Measurements from ENCODE around the gene PTCD2.

The PTCD2 gene

DNA sequence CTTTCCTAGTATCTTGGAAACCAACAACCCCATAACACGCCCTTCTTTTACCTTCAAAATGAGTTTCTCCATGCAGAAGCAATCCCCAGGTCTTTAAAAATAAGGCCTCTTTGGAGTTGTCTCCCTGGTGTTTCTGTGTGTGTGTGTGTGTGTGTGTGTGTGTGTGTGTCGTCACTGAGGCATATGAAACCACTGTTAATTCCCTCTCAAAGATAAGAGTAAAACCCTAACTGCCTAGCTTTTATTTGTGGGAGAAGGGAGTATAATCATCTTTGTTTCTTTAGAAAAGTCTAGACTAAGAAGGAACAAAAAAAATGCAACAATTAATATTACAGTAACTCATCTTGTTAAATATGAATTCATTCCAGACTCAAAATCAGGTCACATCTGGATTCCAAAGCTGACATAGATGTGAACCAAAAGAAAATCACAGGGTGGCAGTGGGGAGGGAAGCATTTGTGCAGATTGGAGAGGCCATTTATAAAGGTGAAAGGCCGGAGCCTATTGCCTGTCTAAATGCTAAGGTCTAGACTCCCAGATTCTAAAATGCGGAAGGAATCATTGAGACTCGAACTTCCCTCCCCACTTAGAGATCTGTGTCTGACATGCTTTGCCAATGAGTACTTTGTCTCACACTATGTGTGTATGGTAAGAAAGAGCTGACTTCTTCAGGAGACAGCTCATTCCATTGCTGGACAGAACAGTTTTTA is 95.6 kb downstream of the PTCD2 start:
- DNase-seq (ENCODE audit: low read depth), result no peak

DNA sequence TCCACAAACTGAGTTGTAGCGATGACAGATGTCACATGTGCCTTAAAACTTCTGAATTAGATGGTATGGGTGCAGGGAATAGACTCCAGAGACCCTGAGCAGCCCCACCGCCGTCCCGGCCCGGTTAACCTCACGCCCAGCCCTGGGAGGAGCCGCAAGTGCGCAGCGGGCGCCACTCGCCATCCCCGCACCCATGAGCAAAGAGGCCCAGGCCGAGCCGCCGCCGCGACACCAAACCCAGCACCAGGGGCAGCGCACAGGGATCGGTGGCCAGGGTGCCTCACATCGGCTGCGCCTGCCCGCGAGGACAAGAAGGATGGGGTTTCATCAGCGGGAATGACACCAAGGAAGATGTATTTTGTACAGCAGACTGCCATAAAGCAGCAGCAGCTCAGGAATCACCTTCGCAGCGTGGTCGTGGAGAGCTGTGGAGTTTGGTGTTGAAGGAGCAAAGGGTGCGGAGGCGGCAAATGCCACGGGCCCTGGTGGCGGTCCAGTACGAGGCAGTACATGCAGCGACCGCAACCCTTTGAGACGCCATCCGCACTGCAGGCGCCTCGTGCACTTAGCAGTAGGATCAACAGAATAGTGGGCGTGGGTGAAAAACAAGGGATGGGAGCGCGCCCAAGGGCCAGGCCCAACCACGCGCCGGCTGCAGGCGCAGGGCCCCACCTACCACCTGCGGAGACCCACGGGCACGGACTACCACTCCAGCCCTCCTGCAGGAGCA is 97.3 kb downstream of the PTCD2 start:
- no peak for DNase-seq (ENCODE audit: low read depth)

Measured in fibroblast of the conjunctiva (primary cell).